ENCODE measurements around the gene GALNT2. TPM values are rescaled to one million over a fixed set of nuclear protein-coding genes. Genes with fewer than 3 reads are reported as not detected.
A peak's percentile ranks its signal among the peaks of the same experiment; 100 is the strongest.

Gene GALNT2
- total and polyA plus RNA-seq, 9 of the 15 experiments (the other 6 are each of a cell fraction or from before 2014, with no cell fraction given) = 1.6 to 106 (median 51.9) TPM

DNA sequence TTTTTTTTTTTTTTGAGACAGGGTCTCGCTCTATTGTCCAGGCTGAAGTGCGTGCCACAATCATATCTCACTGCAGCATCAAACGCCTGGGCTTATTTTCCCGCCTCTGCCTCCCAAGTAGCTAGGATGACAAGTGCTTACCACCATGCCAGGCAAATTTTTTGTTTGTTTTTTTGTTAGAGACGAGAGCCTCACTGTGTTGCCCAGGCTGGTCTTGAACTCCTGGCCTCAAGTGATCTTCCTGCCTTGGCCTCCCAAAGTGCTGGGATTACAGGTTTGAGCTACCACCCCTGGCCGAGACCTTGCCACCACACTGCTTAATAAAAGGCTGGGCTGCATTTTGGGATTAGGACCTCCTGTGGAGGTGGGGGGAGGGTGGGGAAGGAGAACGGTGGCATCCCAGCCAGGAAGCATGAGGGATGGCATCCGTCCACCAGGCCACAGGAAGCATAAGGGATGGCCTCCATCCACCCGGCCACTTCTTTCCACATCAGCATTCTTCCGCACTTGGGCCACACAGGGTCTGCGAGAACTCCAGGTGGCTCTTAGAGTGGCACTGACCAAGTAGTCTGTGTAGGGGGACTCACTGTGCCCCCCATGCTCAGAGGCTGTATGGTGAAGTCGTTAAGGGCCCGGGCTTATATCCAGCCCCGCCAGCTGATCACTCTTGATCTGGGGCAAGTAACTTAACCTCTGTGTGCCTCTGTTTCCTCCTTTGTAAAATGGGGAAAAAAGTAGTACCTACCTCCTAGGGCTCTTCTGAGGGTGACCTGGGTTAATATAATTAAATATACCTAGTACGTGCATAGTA, 75.0 kb downstream of the GALNT2 start:
- no peaks in the 10 kb centered on the region for H3K9me3 ChIP-seq (replicated peaks; ENCODE audit: control insufficient read depth, insufficient read depth, low read depth, low read length)
- no peaks in the 10 kb centered on the region for H3K27me3 ChIP-seq (ENCODE audit: control insufficient read depth in 2 of 2, insufficient read depth in 2 of 2, low read length in 2 of 2)
- peaks cover 81 to 88% of the 10 kb centered on the region in 2 experiments for H3K4me1 ChIP-seq (replicated peaks in 1 of 2; ENCODE audit: control insufficient read depth in 2 of 2, insufficient read depth in 2 of 2, low read length in 2 of 2)
- intact Hi-C loops (cut with micrococcal nuclease) = loop anchor here (5.0 kb wide), 1 partner anchor 45 kb away; no protein-coding TSS in a partner anchor
- H3K9me1 ChIP-seq (ENCODE audit: control insufficient read depth, insufficient read depth, low read length) = peaks cover 3% of the 10 kb centered on the region
- DNase-seq (ENCODE audit: extremely low read depth in 1 of 4, low spot score in 3 of 4) (no peak), ATAC-seq (no peak), FAIRE-seq (no peak)
- 89% methylated on average over 14 of the region's 15 CpGs for WGBS (ENCODE audit: insufficient coverage, low coverage, missing lambda C conversion rate)
- H3K9ac ChIP-seq (ENCODE audit: insufficient read depth in 1 of 2, low read depth in 2 of 2, low read length in 2 of 2) = peak overlapping the region; percentile 12 to 65; a peak in 2 of 4 replicates
- no TSS peak for BruUV-seq (replicated peaks)
- peak overlapping the region; percentile 22; the same call in 1 of the 2 replicates for H3K4me2 ChIP-seq (ENCODE audit: insufficient read depth, low read length)
- POLR2A ChIA-PET = interaction anchor here (1.7 to 3.4 kb wide), 3 partner anchors 12 to 13 kb away, joined by 10 to 20 read pairs (median 12); no protein-coding TSS in a partner anchor
- H3K36me3 ChIP-seq (ENCODE audit: control insufficient read depth, insufficient read depth, low read length) = peaks cover 17% of the 10 kb centered on the region; the same call in 2 of the 3 replicates
- peaks cover 96% of the 10 kb centered on the region for H3K79me2 ChIP-seq (ENCODE audit: control insufficient read depth, insufficient read depth, low read length)
- H3K27ac ChIP-seq (ENCODE audit: extremely low read depth, low read depth, low read length) = peak overlapping the region; percentile 9; the same call in 2 of the 3 replicates
- no peaks in the 10 kb centered on the region; the same call in 1 of the 2 replicates for H4K20me1 ChIP-seq (replicated peaks; ENCODE audit: control insufficient read depth, insufficient read depth, low read length)
- no peak overlapping the region for H3K4me3 ChIP-seq
- TF ChIP-seq YBX1 (IDR thresholded peaks at IDR 0.05) = no peak
- TF ChIP-seq POLR2B (IDR thresholded peaks at IDR 0.05; ENCODE audit: low read depth, partially characterized antibody) = no peak
- TF ChIP-seq, protein P1, sequence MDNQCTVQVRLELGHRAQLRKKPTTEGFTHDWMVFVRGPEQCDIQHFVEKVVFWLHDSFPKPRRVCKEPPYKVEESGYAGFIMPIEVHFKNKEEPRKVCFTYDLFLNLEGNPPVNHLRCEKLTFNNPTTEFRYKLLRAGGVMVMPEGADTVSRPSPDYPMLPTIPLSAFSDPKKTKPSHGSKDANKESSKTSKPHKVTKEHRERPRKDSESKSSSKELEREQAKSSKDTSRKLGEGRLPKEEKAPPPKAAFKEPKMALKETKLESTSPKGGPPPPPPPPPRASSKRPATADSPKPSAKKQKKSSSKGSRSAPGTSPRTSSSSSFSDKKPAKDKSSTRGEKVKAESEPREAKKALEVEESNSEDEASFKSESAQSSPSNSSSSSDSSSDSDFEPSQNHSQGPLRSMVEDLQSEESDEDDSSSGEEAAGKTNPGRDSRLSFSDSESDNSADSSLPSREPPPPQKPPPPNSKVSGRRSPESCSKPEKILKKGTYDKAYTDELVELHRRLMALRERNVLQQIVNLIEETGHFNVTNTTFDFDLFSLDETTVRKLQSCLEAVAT (IDR thresholded peaks at IDR 0.05) = no peak
- TF ChIP-seq, protein P2, sequence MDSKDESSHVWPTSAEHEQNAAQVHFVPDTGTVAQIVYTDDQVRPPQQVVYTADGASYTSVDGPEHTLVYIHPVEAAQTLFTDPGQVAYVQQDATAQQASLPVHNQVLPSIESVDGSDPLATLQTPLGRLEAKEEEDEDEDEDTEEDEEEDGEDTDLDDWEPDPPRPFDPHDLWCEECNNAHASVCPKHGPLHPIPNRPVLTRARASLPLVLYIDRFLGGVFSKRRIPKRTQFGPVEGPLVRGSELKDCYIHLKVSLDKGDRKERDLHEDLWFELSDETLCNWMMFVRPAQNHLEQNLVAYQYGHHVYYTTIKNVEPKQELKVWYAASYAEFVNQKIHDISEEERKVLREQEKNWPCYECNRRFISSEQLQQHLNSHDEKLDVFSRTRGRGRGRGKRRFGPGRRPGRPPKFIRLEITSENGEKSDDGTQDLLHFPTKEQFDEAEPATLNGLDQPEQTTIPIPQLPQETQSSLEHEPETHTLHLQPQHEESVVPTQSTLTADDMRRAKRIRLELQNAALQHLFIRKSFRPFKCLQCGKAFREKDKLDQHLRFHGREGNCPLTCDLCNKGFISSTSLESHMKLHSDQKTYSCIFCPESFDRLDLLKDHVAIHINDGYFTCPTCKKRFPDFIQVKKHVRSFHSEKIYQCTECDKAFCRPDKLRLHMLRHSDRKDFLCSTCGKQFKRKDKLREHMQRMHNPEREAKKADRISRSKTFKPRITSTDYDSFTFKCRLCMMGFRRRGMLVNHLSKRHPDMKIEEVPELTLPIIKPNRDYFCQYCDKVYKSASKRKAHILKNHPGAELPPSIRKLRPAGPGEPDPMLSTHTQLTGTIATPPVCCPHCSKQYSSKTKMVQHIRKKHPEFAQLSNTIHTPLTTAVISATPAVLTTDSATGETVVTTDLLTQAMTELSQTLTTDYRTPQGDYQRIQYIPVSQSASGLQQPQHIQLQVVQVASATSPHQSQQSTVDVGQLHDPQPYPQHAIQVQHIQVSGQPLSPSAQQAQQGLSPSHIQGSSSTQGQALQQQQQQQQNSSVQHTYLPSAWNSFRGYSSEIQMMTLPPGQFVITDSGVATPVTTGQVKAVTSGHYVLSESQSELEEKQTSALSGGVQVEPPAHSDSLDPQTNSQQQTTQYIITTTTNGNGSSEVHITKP (IDR thresholded peaks at IDR 0.05; ENCODE audit: partially characterized antibody) = peak; percentile 77
- in situ Hi-C loops (cut with MboI) = no loop called here
- no peak overlapping the region for H2AFZ ChIP-seq (ENCODE audit: low read depth, low read length)
- CTCF ChIA-PET (ENCODE audit: low intra/inter-chr PET ratio) = no interaction called here

Data from K562 (cell line).